Gastrocnemius medialis (tissue), 4 donors: ENCODE measurements around the gene FEM1A. TPM values are rescaled to one million over a fixed set of nuclear protein-coding genes. Genes with fewer than 3 reads are reported as not detected.
A peak's percentile ranks its signal among the peaks of the same experiment; 100 is the strongest.
"Not testable (repeated sequence)": the region's sequence is repeated elsewhere in the genome, so short reads cannot be mapped to it uniquely, and the experiment has no call there.

ENCODE experiments used
- ATAC-seq, 2 donors: fragments of 150-250 bp; one replicate each; pipeline ENCODE4 v1.9.1; 2016
- DNase-seq, 2 donors: peaks; one replicate each; pipeline ENCODE4 v3.0.0-alpha.2; 2019
- H3K27ac ChIP-seq, 4 donors: fragments of 200-600 bp; sonication (generic); 1 replicate in 1 of 4; 2 replicates in 3 of 4; pipeline ENCODE4 v1.5.1; 2016 to 2018; ENCODE audit warnings: mild to moderate bottlenecking in 2 of 4, moderate library complexity in 1 of 4
- H3K27me3 ChIP-seq, 3 donors: fragments of 200-600 bp; sonication (generic) in 2 of 3; 1 replicate in 1 of 3; 2 replicates in 2 of 3; pipeline versions ENCODE4 v1.5.1 to v1.6.0; 2016 to 2019; ENCODE audit warnings: mild to moderate bottlenecking in 1 of 3, moderate library complexity in 1 of 3
- H3K36me3 ChIP-seq, 2 donors: fragments of 200-600 bp; sonication (generic) in 1 of 2; one replicate each; pipeline ENCODE4 v1.5.1; 2017 to 2018
- H3K4me1 ChIP-seq, 2 donors: fragments of 200-600 bp; sonication (generic) in 1 of 2; one replicate each; pipeline ENCODE4 v1.5.1; 2016 to 2017; ENCODE audit warnings: mild to moderate bottlenecking in 2 of 2
- H3K4me3 ChIP-seq, 4 donors: fragments of 200-600 bp; sonication (generic) in 3 of 4; 1 replicate in 1 of 4; 2 replicates in 3 of 4; pipeline ENCODE4 v1.5.1; 2016 to 2019; ENCODE audit warnings: mild to moderate bottlenecking in 2 of 4
- H3K9me3 ChIP-seq, 3 donors: fragments of 200-600 bp; sonication (generic) in 2 of 3; 1 replicate in 1 of 3; 2 replicates in 2 of 3; pipeline ENCODE4 v1.5.1; 2016 to 2019
- POLR2A ChIP-seq, 2 donors: fragments of 450-650 bp; IDR thresholded peaks; one replicate each; pipeline ENCODE4 v1.6.1; 2017; ENCODE audit warnings: antibody characterized with exemption in 2 of 2, mild to moderate bottlenecking in 2 of 2, moderate library complexity in 2 of 2
- in situ Hi-C, 4 donors: fragments of 200-750 bp; cut with MboI; loops; one replicate each; pipeline versions ENCODE4 v1.15.0 to v1.8.0; 2017; ENCODE audit warnings: low sequenced_read_pairs in 4 of 4
- intact Hi-C: fragments of 100-400 bp; cut with DNase I; formaldehyde crosslinking; loops from one replicate; pipeline ENCODE4 v1.15.1; 2023; ENCODE audit warnings: low total_unique reads
- microRNA-seq, 2 donors: library from miRNA; unstranded; fragments of <30 nt; microRNA quantifications; one replicate each; pipeline ENCODE4, GENCODE V29; 2016; ENCODE audit warnings: borderline replicate concordance in 2 of 2
- total RNA-seq, 4 donors: library from RNA; depleted of rRNA; stranded (reverse); fragments of >200 nt; gene quantifications; one replicate each; pipeline versions ENCODE4 v1.1.0 to v1.2.3, GENCODE V29; 2016
- TF ChIP-seq, protein P1 (sequence below), 5 experiments: fragments of 450-650 bp in 3 of 5; fragments of 200-600 bp in 2 of 5; sonication (generic) in 2 of 5; IDR thresholded peaks in 4 of 5; conservative IDR thresholded peaks in 1 of 5; 1 replicate in 4 of 5; 2 replicates in 1 of 5; pipeline ENCODE4 v1.5.1; 2016 to 2019; ENCODE audit warnings: antibody characterized with exemption in 5 of 5, mild to moderate bottlenecking in 3 of 5, moderate library complexity in 3 of 5

FEM1A gene
- total RNA-seq, 4 donors from 2014 or later, result 246 to 360 (median 300) TPM

DNA sequence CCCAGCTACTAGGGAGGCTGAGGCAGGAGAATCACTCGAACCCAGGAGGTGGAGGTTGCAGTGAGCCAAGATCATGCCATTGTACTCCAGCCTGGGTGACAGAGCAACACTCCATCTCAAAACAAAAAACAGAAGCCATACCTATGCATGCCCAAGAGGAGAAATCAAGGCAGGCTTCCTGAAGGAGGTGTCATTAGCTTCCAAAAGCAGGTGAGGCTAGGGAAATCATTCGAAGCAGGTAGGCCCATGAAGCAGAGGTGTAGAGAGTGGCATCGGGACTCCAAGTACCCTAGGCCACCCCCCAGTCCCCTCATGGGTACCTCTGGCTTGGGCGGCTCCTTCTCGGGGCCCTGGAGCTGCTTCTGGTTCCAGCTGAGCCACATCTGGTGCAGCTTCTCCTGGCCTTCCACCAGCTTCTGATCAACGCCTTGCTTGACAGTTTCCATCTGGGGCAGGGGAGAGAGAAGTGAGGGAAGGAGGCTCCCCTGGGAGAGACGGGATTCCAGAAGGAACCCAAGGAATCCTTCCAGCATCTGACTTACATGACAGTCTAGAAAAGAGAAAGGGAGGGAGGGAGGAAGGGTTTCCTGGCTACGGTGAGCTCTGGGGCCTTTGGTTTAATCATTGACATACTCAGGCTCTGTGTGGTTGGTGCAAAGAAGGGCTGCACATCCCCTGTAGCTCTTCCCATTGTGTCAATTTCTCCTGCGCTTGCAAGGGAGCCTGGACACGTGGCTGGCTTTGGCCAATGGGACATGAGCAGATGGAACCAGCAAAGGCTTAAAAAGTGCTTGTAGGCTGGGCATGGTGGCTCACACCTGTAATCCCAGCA is 53.0 kb downstream of the FEM1A start:
- Histone ChIP-seq H3K27me3 (no peaks in the 10 kb centered on the region), H3K27ac (peak overlapping the region; percentile 40 to 76 (median 68)), H3K36me3 (peaks cover 0 to 64% of the 10 kb centered on the region in 2 donors), H3K9me3 (no peaks in the 10 kb centered on the region), H3K4me3 (no peak overlapping the region), H3K4me1 (peaks cover 7 to 9% of the 10 kb centered on the region in 2 donors)
- TF ChIP-seq, protein P1, sequence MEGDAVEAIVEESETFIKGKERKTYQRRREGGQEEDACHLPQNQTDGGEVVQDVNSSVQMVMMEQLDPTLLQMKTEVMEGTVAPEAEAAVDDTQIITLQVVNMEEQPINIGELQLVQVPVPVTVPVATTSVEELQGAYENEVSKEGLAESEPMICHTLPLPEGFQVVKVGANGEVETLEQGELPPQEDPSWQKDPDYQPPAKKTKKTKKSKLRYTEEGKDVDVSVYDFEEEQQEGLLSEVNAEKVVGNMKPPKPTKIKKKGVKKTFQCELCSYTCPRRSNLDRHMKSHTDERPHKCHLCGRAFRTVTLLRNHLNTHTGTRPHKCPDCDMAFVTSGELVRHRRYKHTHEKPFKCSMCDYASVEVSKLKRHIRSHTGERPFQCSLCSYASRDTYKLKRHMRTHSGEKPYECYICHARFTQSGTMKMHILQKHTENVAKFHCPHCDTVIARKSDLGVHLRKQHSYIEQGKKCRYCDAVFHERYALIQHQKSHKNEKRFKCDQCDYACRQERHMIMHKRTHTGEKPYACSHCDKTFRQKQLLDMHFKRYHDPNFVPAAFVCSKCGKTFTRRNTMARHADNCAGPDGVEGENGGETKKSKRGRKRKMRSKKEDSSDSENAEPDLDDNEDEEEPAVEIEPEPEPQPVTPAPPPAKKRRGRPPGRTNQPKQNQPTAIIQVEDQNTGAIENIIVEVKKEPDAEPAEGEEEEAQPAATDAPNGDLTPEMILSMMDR (IDR thresholded peaks at IDR 0.05 in 4 of 5, conservative IDR thresholded peaks at IDR 0.05 in 1 of 5), result no peak
- no peak for TF ChIP-seq POLR2A (IDR thresholded peaks at IDR 0.05)
- ATAC-seq (no peak), DNase-seq (no peak)
- intact Hi-C loops (no loop called here), in situ Hi-C loops (loop anchor here in 1 of 4 donors (5.0 kb wide), 1 partner anchor 37 kb away; no protein-coding TSS in a partner anchor)

DNA sequence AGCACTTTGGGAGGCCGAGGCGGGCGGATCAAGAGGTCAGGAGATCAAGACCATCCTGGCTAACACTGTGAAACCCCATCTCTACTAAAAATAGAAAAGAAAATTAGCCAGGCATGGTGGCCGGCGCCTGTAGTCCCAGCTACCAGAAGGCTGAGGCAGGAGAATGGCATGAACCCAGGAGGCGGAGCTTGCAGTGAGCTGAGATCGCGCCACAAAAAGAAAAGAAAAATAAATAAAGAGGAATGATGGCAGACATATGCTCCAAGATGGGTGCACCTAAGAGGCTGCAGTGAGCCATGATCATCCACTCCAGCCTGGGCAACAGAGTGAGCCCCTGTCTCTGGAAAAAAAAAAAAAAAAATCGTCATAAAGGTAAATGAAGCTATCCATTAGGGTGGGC is 54.4 kb downstream of the FEM1A start:
- Histone ChIP-seq H3K27ac (peak overlapping the region; percentile 66 to 76 (median 72)), H3K36me3 (peaks cover 0 to 66% of the 10 kb centered on the region in 2 donors)
- DNase-seq (peak in 1 of 2 donors; percentile 61), ATAC-seq (peak; percentile 15 to 35)
- in situ Hi-C loops, result loop anchor here in 1 of 4 donors (5.0 kb wide), 1 partner anchor 39 kb away; no protein-coding TSS in a partner anchor
- intact Hi-C loops, H3K4me3 ChIP-seq, H3K9me3 ChIP-seq, H3K4me1 ChIP-seq, H3K27me3 ChIP-seq: not testable (repeated sequence)

DNA sequence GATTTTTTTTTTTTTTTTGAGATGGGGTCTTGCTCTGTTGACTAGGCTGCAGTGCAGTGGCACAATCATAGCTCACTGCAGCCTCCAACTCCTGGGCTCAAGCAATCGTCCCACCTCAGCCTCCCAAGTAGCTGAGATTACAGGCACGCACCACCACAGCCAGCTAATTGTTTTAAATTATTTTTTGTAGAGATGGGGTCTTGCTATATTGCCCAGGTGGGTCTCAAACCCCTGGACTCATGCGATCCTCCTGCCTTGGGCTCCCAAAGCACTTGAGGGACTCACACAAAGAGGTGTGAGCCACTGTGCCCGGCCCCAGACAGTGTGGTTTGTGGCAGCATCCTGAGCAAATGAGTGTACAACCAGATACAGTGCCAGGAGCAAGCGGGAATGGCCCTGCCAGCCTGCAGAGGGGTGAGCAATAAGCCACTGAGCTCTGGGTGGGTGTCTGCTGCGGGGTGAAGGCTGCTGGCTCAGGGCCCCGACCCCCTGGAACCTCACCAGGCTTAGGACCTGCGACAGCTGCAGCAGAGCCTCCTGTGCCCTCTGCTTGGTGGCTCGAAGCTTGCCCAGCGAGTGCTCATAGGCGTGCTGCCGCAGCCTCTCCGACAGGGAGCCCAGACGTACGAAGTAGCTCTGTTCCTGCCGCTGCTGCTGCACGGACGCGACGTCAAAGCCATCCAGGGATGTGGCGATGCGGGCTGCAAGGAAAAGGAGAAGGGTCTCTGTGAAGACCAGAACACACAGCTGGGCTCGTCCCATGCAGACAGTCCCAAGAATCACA is 55.8 kb downstream of the FEM1A start:
- Histone ChIP-seq H3K4me3 (no peak overlapping the region), H3K27ac (peak overlapping the region in 2 of 4 donors; percentile 66 to 76), H3K9me3 (no peaks in the 10 kb centered on the region), H3K4me1 (peaks cover 3 to 9% of the 10 kb centered on the region in 2 donors), H3K27me3 (no peaks in the 10 kb centered on the region), H3K36me3 (peaks cover 0 to 61% of the 10 kb centered on the region in 2 donors)
- no peak for TF ChIP-seq POLR2A (IDR thresholded peaks at IDR 0.05)
- TF ChIP-seq, protein P1 (IDR thresholded peaks at IDR 0.05 in 4 of 5, conservative IDR thresholded peaks at IDR 0.05 in 1 of 5), result no peak
- intact Hi-C loops (no loop called here), in situ Hi-C loops (loop anchor here in 1 of 4 donors (5.0 kb wide), 1 partner anchor 40 kb away; no protein-coding TSS in a partner anchor)
- ATAC-seq (no peak), DNase-seq (no peak)

DNA sequence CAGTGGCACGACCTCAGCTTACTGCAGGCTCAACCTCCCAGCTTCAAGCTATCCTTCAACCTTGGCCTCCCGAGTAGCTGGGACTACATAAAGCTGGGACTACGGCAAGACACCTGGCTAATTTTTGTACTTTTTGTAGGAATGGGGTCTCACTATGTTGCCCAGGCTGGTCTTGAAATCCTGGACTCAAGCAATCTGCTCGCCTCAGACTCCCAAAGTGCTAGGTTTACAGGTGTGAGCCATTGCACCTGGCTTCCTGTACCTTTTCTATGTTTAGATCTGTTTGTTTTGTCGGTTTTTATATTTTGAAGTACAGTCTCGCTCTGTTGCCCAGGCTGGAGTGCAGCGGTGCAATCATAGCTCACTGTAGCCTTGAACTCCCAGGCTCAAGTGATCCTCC is 57.5 kb downstream of the FEM1A start:
- intact Hi-C loops (no loop called here), in situ Hi-C loops (loop anchor here in 1 of 4 donors (5.0 kb wide), 1 partner anchor 42 kb away; no protein-coding TSS in a partner anchor)
- no peak for TF ChIP-seq POLR2A (IDR thresholded peaks at IDR 0.05)
- TF ChIP-seq, protein P1 (IDR thresholded peaks at IDR 0.05 in 4 of 5, conservative IDR thresholded peaks at IDR 0.05 in 1 of 5), result no peak
- Histone ChIP-seq H3K9me3 (no peaks in the 10 kb centered on the region), H3K36me3 (peaks cover 0 to 47% of the 10 kb centered on the region in 2 donors), H3K4me3 (no peak overlapping the region), H3K4me1 (peaks cover 3 to 9% of the 10 kb centered on the region in 2 donors), H3K27ac (peak overlapping the region in 3 of 4 donors; percentile 40 to 49 (median 41)), H3K27me3 (no peaks in the 10 kb centered on the region)
- DNase-seq (no peak), ATAC-seq (no peak)

Small RNAs within 50 kb of the gene (microRNA-seq; reads per million reads assigned to microRNA genes)
- gene MIR7-3, result 0 to 2.6 reads per million in 2 donors

Other genes with a start within 250 kb of the FEM1A start
- gene SEMA6B, start 232.1 kb upstream of the FEM1A start, total RNA-seq, result 1 to 10 TPM; 1.4 to 3.3 (median 2.6) TPM
- gene TNFAIP8L1, start 152.2 kb upstream of the FEM1A start, total RNA-seq, result 1 to 10 TPM; 1.3 to 2.9 (median 1.7) TPM
- 10 to 100 TPM in 2 of 4 donors, 1 to 10 TPM in 2; 8.0 to 12.9 (median 10.1) TPM for gene MYDGF, start 121.4 kb upstream of the FEM1A start, total RNA-seq
- 100 to 1,000 TPM in 3 of 4 donors, 10 to 100 TPM in 1; 92.6 to 208 (median 148) TPM for gene DPP9, start 67.9 kb upstream of the FEM1A start, total RNA-seq
- gene TICAM1, start 40.0 kb downstream of the FEM1A start, total RNA-seq, result 10 to 100 TPM in 2 of 4 donors, 1 to 10 TPM in 2; 5.9 to 14.0 (median 9.0) TPM
- 100 to 1,000 TPM in 2 of 4 donors, 10 to 100 TPM in 2; 53.9 to 193 (median 92.5) TPM for gene PLIN3, start 75.9 kb downstream of the FEM1A start, total RNA-seq
- not detected for gene ARRDC5, start 111.2 kb downstream of the FEM1A start, total RNA-seq
- under 1 TPM in 3 of 4 donors, not detected in 1; 0.12 to 0.72 (median 0.69) TPM for gene UHRF1, start 117.8 kb downstream of the FEM1A start, total RNA-seq
- 10 to 100 TPM; 40.9 to 61.4 (median 46.4) TPM for gene KDM4B, start 177.4 kb downstream of the FEM1A start, total RNA-seq